Thyroid gland (tissue), 4 donors: ENCODE measurements around the gene LDAH. TPM values are rescaled to one million over a fixed set of nuclear protein-coding genes. Genes with fewer than 3 reads are reported as not detected.
A peak's percentile ranks its signal among the peaks of the same experiment; 100 is the strongest.
"Not testable (repeated sequence)": the region's sequence is repeated elsewhere in the genome, so short reads cannot be mapped to it uniquely, and the experiment has no call there.

Experiments used
- DNase-seq, 2 donors: peaks; one replicate each; pipeline ENCODE4 v3.0.0-alpha.2; 2019
- H3K27ac ChIP-seq, 3 donors: fragments of 200-600 bp; sonication (generic); 1 replicate in 2 of 3; 2 replicates in 1 of 3; pipeline ENCODE4 v1.5.1; 2016 to 2019; ENCODE audit warnings: mild to moderate bottlenecking in 1 of 3, moderate library complexity in 1 of 3
- H3K27me3 ChIP-seq: fragments of 200-600 bp; sonication (generic); one replicate; pipeline ENCODE4 v1.5.1; 2019
- H3K36me3 ChIP-seq, 2 donors: fragments of 200-600 bp; sonication (generic); one replicate each; pipeline ENCODE4 v1.5.1; 2016 to 2019
- H3K4me1 ChIP-seq, 2 donors: fragments of 200-600 bp; sonication (generic); one replicate each; pipeline ENCODE4 v1.5.1; 2017 to 2019
- H3K4me3 ChIP-seq, 3 donors: fragments of 200-600 bp; sonication (generic); replicated peaks in 1 of 3; 1 replicate in 2 of 3; 2 replicates in 1 of 3; pipeline ENCODE4 v1.5.1; 2016; ENCODE audit warnings: mild to moderate bottlenecking in 1 of 3
- H3K9me3 ChIP-seq: fragments of 200-600 bp; sonication (generic); one replicate; pipeline ENCODE4 v1.5.1; 2017
- POLR2A ChIP-seq, 2 donors: fragments of 450-650 bp; IDR thresholded peaks; one replicate each; pipeline ENCODE4 v1.6.1; 2017; ENCODE audit warnings: antibody characterized with exemption in 2 of 2, mild to moderate bottlenecking in 2 of 2, moderate library complexity in 1 of 2
- WGBS, 2 donors: methylation state at CpG; one replicate each; pipeline ENCODE4 v1.1.5; 2017; 5-methylcytosine and 5-hydroxymethylcytosine counted together
- intact Hi-C: fragments of 100-400 bp; cut with DNase I; formaldehyde crosslinking; loops from one replicate; pipeline ENCODE4 v1.15.1; 2023
- total RNA-seq, 4 donors: library from RNA; depleted of rRNA; stranded (reverse); fragments of >200 nt; gene quantifications; one replicate each; pipeline ENCODE4 v1.2.3, GENCODE V29; 2016
- TF ChIP-seq, protein P1 (sequence below), 6 experiments: fragments of 200-600 bp in 3 of 6; fragments of 450-650 bp in 3 of 6; sonication (generic) in 3 of 6; IDR thresholded peaks; one replicate each; pipeline ENCODE4 v1.5.1; 2016 to 2019; ENCODE audit warnings: antibody characterized with exemption in 6 of 6, mild to moderate bottlenecking in 2 of 6, inconsistent platforms in 1 of 6, moderate library complexity in 1 of 6

Gene LDAH
- total RNA-seq, 4 donors from 2014 or later = 11.6 to 17.2 (median 16.2) TPM

- no peaks in the 10 kb centered on the region for H3K4me1 ChIP-seq
- no peaks in the 10 kb centered on the region for H3K36me3 ChIP-seq
- H3K9me3 ChIP-seq = no peaks in the 10 kb centered on the region
- H3K4me3 ChIP-seq = no peak overlapping the region
- H3K27ac ChIP-seq = no peak overlapping the region
- no peak for DNase-seq
- intact Hi-C loops = no loop called here
- WGBS, 2 donors = 79 to 83% methylated on average over 1 of the region's 1 CpG
- TF ChIP-seq, protein P1, sequence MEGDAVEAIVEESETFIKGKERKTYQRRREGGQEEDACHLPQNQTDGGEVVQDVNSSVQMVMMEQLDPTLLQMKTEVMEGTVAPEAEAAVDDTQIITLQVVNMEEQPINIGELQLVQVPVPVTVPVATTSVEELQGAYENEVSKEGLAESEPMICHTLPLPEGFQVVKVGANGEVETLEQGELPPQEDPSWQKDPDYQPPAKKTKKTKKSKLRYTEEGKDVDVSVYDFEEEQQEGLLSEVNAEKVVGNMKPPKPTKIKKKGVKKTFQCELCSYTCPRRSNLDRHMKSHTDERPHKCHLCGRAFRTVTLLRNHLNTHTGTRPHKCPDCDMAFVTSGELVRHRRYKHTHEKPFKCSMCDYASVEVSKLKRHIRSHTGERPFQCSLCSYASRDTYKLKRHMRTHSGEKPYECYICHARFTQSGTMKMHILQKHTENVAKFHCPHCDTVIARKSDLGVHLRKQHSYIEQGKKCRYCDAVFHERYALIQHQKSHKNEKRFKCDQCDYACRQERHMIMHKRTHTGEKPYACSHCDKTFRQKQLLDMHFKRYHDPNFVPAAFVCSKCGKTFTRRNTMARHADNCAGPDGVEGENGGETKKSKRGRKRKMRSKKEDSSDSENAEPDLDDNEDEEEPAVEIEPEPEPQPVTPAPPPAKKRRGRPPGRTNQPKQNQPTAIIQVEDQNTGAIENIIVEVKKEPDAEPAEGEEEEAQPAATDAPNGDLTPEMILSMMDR (IDR thresholded peaks at IDR 0.05) = no peak
- TF ChIP-seq POLR2A (IDR thresholded peaks at IDR 0.05) = no peak
- H3K27me3 ChIP-seq = no peaks in the 10 kb centered on the region
Observed at GRCh38 chr2:20796374-20796791, 26.5 kb downstream of the LDAH start.

- 98% methylated on average over 3 of the region's 3 CpGs for WGBS, 2 donors
- intact Hi-C loops = not testable (repeated sequence)
Observed at GRCh38 chr2:20793944-20794343, 29.0 kb downstream of the LDAH start.

DNA sequence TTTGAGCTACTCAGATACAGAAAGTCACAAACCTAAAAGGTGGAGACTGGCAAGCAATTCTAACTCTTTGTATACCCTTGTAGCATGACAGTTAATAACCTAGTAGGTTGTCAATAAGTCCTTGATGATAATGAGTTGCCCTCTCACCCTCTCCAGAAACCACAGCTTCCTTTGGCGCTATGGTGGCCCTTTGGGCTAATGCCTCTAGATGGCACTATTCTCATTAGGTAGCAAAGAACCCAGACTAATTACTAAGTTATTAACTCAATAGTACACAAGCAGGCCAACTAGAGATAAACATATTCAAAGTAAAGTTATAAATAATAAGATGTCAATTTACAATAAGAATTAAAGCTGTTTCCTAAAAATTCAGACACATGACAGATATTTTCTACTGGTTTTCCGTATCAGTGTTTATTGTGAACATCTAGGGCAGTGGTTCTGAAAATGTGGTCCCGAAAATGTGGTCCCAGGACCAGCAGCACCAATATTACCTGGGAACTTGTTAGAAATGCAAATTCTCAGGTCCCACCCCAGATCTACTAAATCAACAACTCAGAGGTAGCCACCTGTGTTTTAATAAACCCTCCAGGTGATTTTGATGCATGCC is 41.1 kb downstream of the LDAH start:
- 82 to 83% methylated on average over 3 of the region's 3 CpGs for WGBS, 2 donors
- TF ChIP-seq, protein P1 (IDR thresholded peaks at IDR 0.05) = peak in 1 of 6 experiments; percentile 35
- TF ChIP-seq POLR2A (IDR thresholded peaks at IDR 0.05) = no peak

More at GRCh38 chr2:20793944-20794343, 29.0 kb downstream of the LDAH start:
- H3K36me3 ChIP-seq, H3K9me3 ChIP-seq, DNase-seq, H3K4me3 ChIP-seq, H3K27me3 ChIP-seq, H3K4me1 ChIP-seq, H3K27ac ChIP-seq: not testable (repeated sequence)

GRCh38 chr2:20771299-20771698 is 51.6 kb downstream of the LDAH start:
- no peak for TF ChIP-seq POLR2A (IDR thresholded peaks at IDR 0.05)
- TF ChIP-seq, protein P1 (IDR thresholded peaks at IDR 0.05) = no peak
- Histone ChIP-seq H3K9me3 (no peaks in the 10 kb centered on the region), H3K4me3 (no peak overlapping the region), H3K27me3 (no peaks in the 10 kb centered on the region), H3K27ac (no peak overlapping the region), H3K4me1 (no peaks in the 10 kb centered on the region), H3K36me3 (peaks cover 0 to 6% of the 10 kb centered on the region in 2 donors)
- DNase-seq = no peak
- intact Hi-C loops = no loop called here
- 82 to 94% methylated on average over 1 of the region's 1 CpG for WGBS, 2 donors

More for the DNA sequence above, 41.1 kb downstream of the LDAH start:
- intact Hi-C loops = no loop called here
- H3K27me3 ChIP-seq = no peaks in the 10 kb centered on the region
- no peaks in the 10 kb centered on the region for H3K4me1 ChIP-seq
- no peak for DNase-seq
- no peak overlapping the region for H3K4me3 ChIP-seq
- H3K36me3 ChIP-seq = no peaks in the 10 kb centered on the region
- no peaks in the 10 kb centered on the region for H3K9me3 ChIP-seq
- no peak overlapping the region for H3K27ac ChIP-seq

DNA sequence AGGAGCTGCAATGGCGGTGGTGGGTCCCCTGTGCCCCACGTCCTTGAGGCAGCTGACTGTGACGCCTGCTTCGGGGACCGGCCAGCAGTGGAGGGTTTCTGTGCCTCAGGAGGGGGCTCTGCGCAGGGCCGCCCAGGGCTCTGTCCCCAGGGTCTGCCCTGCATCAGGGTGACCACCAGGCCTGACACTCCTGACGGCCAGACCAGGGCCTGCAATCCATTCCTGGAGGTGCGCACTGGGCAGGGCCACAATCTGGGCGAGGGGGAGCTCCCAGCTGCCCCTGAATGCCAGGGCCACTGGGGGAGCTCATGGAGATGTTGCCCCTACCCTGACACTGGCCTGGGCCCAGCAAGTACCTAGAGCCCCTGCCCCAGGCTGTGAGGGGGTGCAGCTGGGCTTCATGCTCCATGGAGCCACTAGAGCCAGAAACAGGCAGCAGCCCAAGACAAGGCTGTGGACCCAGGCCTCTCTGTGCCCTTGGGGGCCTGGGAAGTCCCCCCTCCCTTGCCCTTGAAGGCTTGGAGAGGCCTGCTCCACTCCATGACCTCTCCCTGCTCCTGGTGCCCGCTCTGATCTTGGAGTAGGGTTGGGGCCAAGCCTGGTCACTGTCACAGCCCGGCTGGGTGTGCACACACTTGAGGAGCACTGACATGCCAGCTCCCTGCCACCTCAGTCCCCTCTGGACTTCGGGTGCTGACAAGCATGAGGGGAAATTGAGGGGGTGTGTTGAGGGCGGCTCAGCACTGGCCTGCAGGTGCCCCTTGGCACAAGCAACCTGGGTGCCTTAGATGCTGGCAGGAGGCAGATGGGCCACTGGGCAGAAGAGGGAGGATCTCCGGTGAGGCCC is 55.9 kb downstream of the LDAH start:
- DNase-seq = no peak
- no peaks in the 10 kb centered on the region for H3K4me1 ChIP-seq
- no peak overlapping the region for H3K4me3 ChIP-seq
- intact Hi-C loops = no loop called here
- H3K9me3 ChIP-seq = no peaks in the 10 kb centered on the region
- 96 to 98% methylated on average over 5 to 6 of the region's 15 CpGs for WGBS, 2 donors
- H3K27ac ChIP-seq = no peak overlapping the region
- no peaks in the 10 kb centered on the region for H3K36me3 ChIP-seq
- TF ChIP-seq, protein P1 (IDR thresholded peaks at IDR 0.05) = no peak
- TF ChIP-seq POLR2A (IDR thresholded peaks at IDR 0.05) = no peak
- no peaks in the 10 kb centered on the region for H3K27me3 ChIP-seq
